HG03558 (cell line): ENCODE measurements around the gene PACS2.
"Not testable (repeated sequence)": the region's sequence is repeated elsewhere in the genome, so short reads cannot be mapped to it uniquely, and the experiment has no call there.

Source experiments
- ATAC-seq: cut with Tn5 transposase; IDR thresholded peaks from one replicate; pipeline ENCODE4 v1.9.1; 2021; ENCODE audit warnings: moderate number of reproducible peaks; ENCODE audit not compliant: unreplicated experiment; ENCODE audit errors: extremely low read depth

PACS2 gene

GRCh38 chr14:105329411-105330150 is 15.0 kb downstream of the PACS2 start:
- no peak for ATAC-seq

GRCh38 chr14:105330491-105330895 is 15.9 kb downstream of the PACS2 start:
- no peak for ATAC-seq

GRCh38 chr14:105331575-105332349 is 17.2 kb downstream of the PACS2 start:
- ATAC-seq, result no peak

- no peak for ATAC-seq
These were observed 17.9 kb downstream of the PACS2 start for GRCh38 chr14:105332350-105332874.

- no peak for ATAC-seq
These were observed 18.5 kb downstream of the PACS2 start for GRCh38 chr14:105333020-105333490.

- ATAC-seq, result no peak
These were observed 19.2 kb downstream of the PACS2 start for GRCh38 chr14:105333613-105334364.

- no peak for ATAC-seq
These were observed 20.1 kb downstream of the PACS2 start for GRCh38 chr14:105334383-105335230.

GRCh38 chr14:105335231-105335542 is 20.6 kb downstream of the PACS2 start:
- ATAC-seq, result not testable (repeated sequence)

GRCh38 chr14:105335735-105336476 is 21.4 kb downstream of the PACS2 start:
- ATAC-seq, result no peak

- no peak for ATAC-seq
These were observed 22.1 kb downstream of the PACS2 start for GRCh38 chr14:105336477-105337287.

GRCh38 chr14:105337433-105337832 is 22.9 kb downstream of the PACS2 start:
- no peak for ATAC-seq

- ATAC-seq, result no peak
These were observed 23.6 kb downstream of the PACS2 start for GRCh38 chr14:105337966-105338741.

- ATAC-seq, result no peak
These were observed 26.5 kb downstream of the PACS2 start for GRCh38 chr14:105340821-105341733.

- no peak for ATAC-seq
These were observed 28.6 kb downstream of the PACS2 start for GRCh38 chr14:105343194-105343593.

- no peak for ATAC-seq
These were observed 31.6 kb downstream of the PACS2 start for GRCh38 chr14:105346200-105346533.

- no peak for ATAC-seq
These were observed 32.5 kb downstream of the PACS2 start for GRCh38 chr14:105346876-105347586.
